Measurements from ENCODE around the gene DHX40. TPM values are rescaled to one million over a fixed set of nuclear protein-coding genes. Genes with fewer than 3 reads are reported as not detected.

DHX40 gene
- total RNA-seq, 1 experiment from 2014 or later: 22.9 TPM

- no peak for TF ChIP-seq CTCF (conservative IDR thresholded peaks at IDR 0.05; ENCODE audit: low read depth, low read length)
- no peak for TF ChIP-seq EZH2 (IDR thresholded peaks at IDR 0.05; ENCODE audit: borderline replicate concordance, low read depth, low read length, poor library complexity, severe bottlenecking)
- BruUV-seq (replicated peaks): TSS peak; percentile 23
- CTCF ChIA-PET: interaction anchor here (0.6 kb wide), 1 partner anchor 86 kb away, joined by 3 read pairs; no protein-coding TSS in a partner anchor
- no peak overlapping the region for H3K27ac ChIP-seq (ENCODE audit: low read depth, low read length, poor library complexity, severe bottlenecking)
- H3K4me1 ChIP-seq (ENCODE audit: insufficient read depth, low read length, poor library complexity, severe bottlenecking): no peaks in the 10 kb centered on the region
- no peaks in the 10 kb centered on the region for H3K27me3 ChIP-seq (replicated peaks; ENCODE audit: insufficient read depth, low read depth, low read length, poor library complexity)
- POLR2A ChIA-PET (ENCODE audit: low non-redundant PET): no interaction called here
- no peaks in the 10 kb centered on the region for H3K9me3 ChIP-seq (ENCODE audit: low read depth, low read length, poor library complexity, severe bottlenecking)
- peaks cover 9% of the 10 kb centered on the region for H3K36me3 ChIP-seq (ENCODE audit: insufficient read depth, low read length, poor library complexity, severe bottlenecking)
- H3K4me3 ChIP-seq (ENCODE audit: low read depth, low read length, poor library complexity, severe bottlenecking): no peak overlapping the region
- intact Hi-C loops (cut with micrococcal nuclease; ENCODE audit: unreplicated experiment): no loop called here
- DNase-seq (ENCODE audit: low spot score): no peak
Observed at GRCh38 chr17:59607061-59607460, 41.7 kb downstream of the DHX40 start.

GRCh38 chr17:59607817-59608403, 42.5 kb downstream of the DHX40 start:
- intact Hi-C loops (cut with micrococcal nuclease; ENCODE audit: unreplicated experiment): no loop called here

GRCh38 chr17:59611503-59611902, 46.1 kb downstream of the DHX40 start:
- CTCF ChIA-PET: interaction anchor here (0.6 kb wide), 1 partner anchor 67 kb away, joined by 4 read pairs; no protein-coding TSS in a partner anchor
- BruUV-seq (replicated peaks): no TSS peak
- Histone ChIP-seq H3K9me3 (ENCODE audit: low read depth, low read length, poor library complexity, severe bottlenecking) (no peaks in the 10 kb centered on the region), H3K4me3 (ENCODE audit: low read depth, low read length, poor library complexity, severe bottlenecking) (no peak overlapping the region), H3K4me1 (ENCODE audit: insufficient read depth, low read length, poor library complexity, severe bottlenecking) (no peaks in the 10 kb centered on the region), H3K36me3 (ENCODE audit: insufficient read depth, low read length, poor library complexity, severe bottlenecking) (peaks cover 4% of the 10 kb centered on the region), H3K27me3 (replicated peaks; ENCODE audit: insufficient read depth, low read depth, low read length, poor library complexity) (no peaks in the 10 kb centered on the region), H3K27ac (ENCODE audit: low read depth, low read length, poor library complexity, severe bottlenecking) (no peak overlapping the region)
- POLR2A ChIA-PET (ENCODE audit: low non-redundant PET): no interaction called here
- no peak for TF ChIP-seq EZH2 (IDR thresholded peaks at IDR 0.05; ENCODE audit: borderline replicate concordance, low read depth, low read length, poor library complexity, severe bottlenecking)
- TF ChIP-seq CTCF (conservative IDR thresholded peaks at IDR 0.05; ENCODE audit: low read depth, low read length): no peak
- no peak for DNase-seq (ENCODE audit: low spot score)
- intact Hi-C loops (cut with micrococcal nuclease; ENCODE audit: unreplicated experiment): no loop called here

More at GRCh38 chr17:59607817-59608403, 42.5 kb downstream of the DHX40 start:
- H3K9me3 ChIP-seq (ENCODE audit: low read depth, low read length, poor library complexity, severe bottlenecking): no peaks in the 10 kb centered on the region
- no peaks in the 10 kb centered on the region for H3K27me3 ChIP-seq (replicated peaks; ENCODE audit: insufficient read depth, low read depth, low read length, poor library complexity)
- TF ChIP-seq CTCF (conservative IDR thresholded peaks at IDR 0.05; ENCODE audit: low read depth, low read length) (peak; percentile 54), EZH2 (IDR thresholded peaks at IDR 0.05; ENCODE audit: borderline replicate concordance, low read depth, low read length, poor library complexity, severe bottlenecking) (no peak)
- ChIA-PET CTCF (interaction anchor here (0.6 kb wide), 1 partner anchor 87 kb away, joined by 3 read pairs; no protein-coding TSS in a partner anchor), POLR2A (ENCODE audit: low non-redundant PET) (no interaction called here)
- no peak overlapping the region for H3K4me3 ChIP-seq (ENCODE audit: low read depth, low read length, poor library complexity, severe bottlenecking)
- H3K4me1 ChIP-seq (ENCODE audit: insufficient read depth, low read length, poor library complexity, severe bottlenecking): no peaks in the 10 kb centered on the region
- peak; percentile 47 for DNase-seq (ENCODE audit: low spot score)
- H3K36me3 ChIP-seq (ENCODE audit: insufficient read depth, low read length, poor library complexity, severe bottlenecking): peaks cover 4% of the 10 kb centered on the region
- no TSS peak for BruUV-seq (replicated peaks)
- H3K27ac ChIP-seq (ENCODE audit: low read depth, low read length, poor library complexity, severe bottlenecking): no peak overlapping the region

All from A673 (cell line).